Nephron (organoid): ENCODE results near the gene PRXL2C.

ENCODE experiments used
- H3K27ac Mint-ChIP-seq, 3 experiments: 2 replicates each; pipeline ENCODE4 v1.8.0; 2020; ENCODE audit warnings: mixed read lengths in 3 of 3, mild to moderate bottlenecking in 2 of 3, moderate library complexity in 1 of 3
- H3K27me3 Mint-ChIP-seq: 2 replicates; pipeline ENCODE4 v1.8.0; 2021; ENCODE audit warnings: low read depth, mild to moderate bottlenecking, moderate library complexity, mixed read lengths
- H3K36me3 Mint-ChIP-seq: 2 replicates; pipeline ENCODE4 v1.8.0; 2020; ENCODE audit warnings: low read depth, mixed read lengths
- H3K4me1 Mint-ChIP-seq: 2 replicates; pipeline ENCODE4 v1.8.0; 2020; ENCODE audit warnings: mixed read lengths
- H3K4me3 Mint-ChIP-seq, 3 experiments: 2 replicates each; pipeline ENCODE4 v1.8.0; 2020; ENCODE audit warnings: mild to moderate bottlenecking in 3 of 3, mixed read lengths in 3 of 3, moderate library complexity in 2 of 3
- H3K9me3 Mint-ChIP-seq: 2 replicates; pipeline ENCODE4 v1.8.0; 2020; ENCODE audit warnings: mixed read lengths
- CTCF ChIP-seq, 3 experiments: fragments of 200-600 bp; sonication (generic); IDR thresholded peaks; one replicate each; pipeline ENCODE4 v1.5.0; 2021; ENCODE audit warnings: antibody characterized with exemption in 3 of 3; ENCODE audit not compliant: unreplicated experiment in 3 of 3

PRXL2C gene

GRCh38 chr9:96599298-96599697 lies 55.8 kb downstream of the PRXL2C start:
- TF ChIP-seq CTCF (IDR thresholded peaks at IDR 0.05; ENCODE audit: unreplicated experiment in 3 of 3) = no peak
- no peaks in the 10 kb centered on the region for H3K27me3 Mint-ChIP-seq
- peaks cover 23% of the 10 kb centered on the region for H3K36me3 Mint-ChIP-seq
- no peaks in the 10 kb centered on the region for H3K9me3 Mint-ChIP-seq
- no peak overlapping the region for H3K27ac Mint-ChIP-seq
- peaks cover 14% of the 10 kb centered on the region for H3K4me1 Mint-ChIP-seq
- H3K4me3 Mint-ChIP-seq = no peak overlapping the region

- Mint-ChIP-seq H3K9me3 (no peaks in the 10 kb centered on the region), H3K4me1 (no peaks in the 10 kb centered on the region), H3K27ac (peak overlapping the region in 2 of 3 experiments; percentile 13 to 80), H3K27me3 (no peaks in the 10 kb centered on the region), H3K36me3 (peaks cover 13% of the 10 kb centered on the region), H3K4me3 (no peak overlapping the region)
- TF ChIP-seq CTCF (IDR thresholded peaks at IDR 0.05; ENCODE audit: unreplicated experiment in 3 of 3) = no peak
Measured at GRCh38 chr9:96596601-96597111, 58.5 kb downstream of the PRXL2C start.
